Measurements from ENCODE around the gene TSC1. TPM values are rescaled to one million over a fixed set of nuclear protein-coding genes. Genes with fewer than 3 reads are reported as not detected.

Gene TSC1
- total RNA-seq, 2 experiments from 2014 or later, result 50.0 to 51.9 TPM

- Histone ChIP-seq H3K36me3 (ENCODE audit: insufficient read depth, low read length) (peaks cover 62% of the 10 kb centered on the region), H3K4me1 (ENCODE audit: insufficient read depth, low read length) (no peaks in the 10 kb centered on the region), H3K9me3 (ENCODE audit: control insufficient read depth in 1 of 2, insufficient read depth in 1 of 2, low read length in 2 of 2) (no peaks in the 10 kb centered on the region), H3K27ac (ENCODE audit: low read depth in 1 of 2, low read length in 2 of 2) (no peak overlapping the region), H3K27me3 (ENCODE audit: control insufficient read depth in 1 of 2, insufficient read depth in 2 of 2, low read length in 2 of 2) (no peaks in the 10 kb centered on the region), H3K4me3 (ENCODE audit: low read length) (no peak overlapping the region)
- ChIA-PET POLR2A (no interaction called here), CTCF (no interaction called here)
- TF ChIP-seq, protein P1, sequence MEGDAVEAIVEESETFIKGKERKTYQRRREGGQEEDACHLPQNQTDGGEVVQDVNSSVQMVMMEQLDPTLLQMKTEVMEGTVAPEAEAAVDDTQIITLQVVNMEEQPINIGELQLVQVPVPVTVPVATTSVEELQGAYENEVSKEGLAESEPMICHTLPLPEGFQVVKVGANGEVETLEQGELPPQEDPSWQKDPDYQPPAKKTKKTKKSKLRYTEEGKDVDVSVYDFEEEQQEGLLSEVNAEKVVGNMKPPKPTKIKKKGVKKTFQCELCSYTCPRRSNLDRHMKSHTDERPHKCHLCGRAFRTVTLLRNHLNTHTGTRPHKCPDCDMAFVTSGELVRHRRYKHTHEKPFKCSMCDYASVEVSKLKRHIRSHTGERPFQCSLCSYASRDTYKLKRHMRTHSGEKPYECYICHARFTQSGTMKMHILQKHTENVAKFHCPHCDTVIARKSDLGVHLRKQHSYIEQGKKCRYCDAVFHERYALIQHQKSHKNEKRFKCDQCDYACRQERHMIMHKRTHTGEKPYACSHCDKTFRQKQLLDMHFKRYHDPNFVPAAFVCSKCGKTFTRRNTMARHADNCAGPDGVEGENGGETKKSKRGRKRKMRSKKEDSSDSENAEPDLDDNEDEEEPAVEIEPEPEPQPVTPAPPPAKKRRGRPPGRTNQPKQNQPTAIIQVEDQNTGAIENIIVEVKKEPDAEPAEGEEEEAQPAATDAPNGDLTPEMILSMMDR (IDR thresholded peaks at IDR 0.05), result no peak
- intact Hi-C loops (cut with DNase I, micrococcal nuclease), result no loop called here
- ATAC-seq (ENCODE audit: poor library complexity), result no peak
- Mint-ChIP-seq H3K27ac (no peak overlapping the region), H3K27me3 (no peaks in the 10 kb centered on the region), H3K4me1 (ENCODE audit: low read depth) (peaks cover 5% of the 10 kb centered on the region), H3K36me3 (ENCODE audit: low read depth) (peaks cover 87% of the 10 kb centered on the region), H3K9me3 (no peaks in the 10 kb centered on the region), H3K4me3 (no peak overlapping the region)
- no peak for DNase-seq
Measured at GRCh38 chr9:132898051-132898450, 46.4 kb downstream of the TSC1 start.

DNA sequence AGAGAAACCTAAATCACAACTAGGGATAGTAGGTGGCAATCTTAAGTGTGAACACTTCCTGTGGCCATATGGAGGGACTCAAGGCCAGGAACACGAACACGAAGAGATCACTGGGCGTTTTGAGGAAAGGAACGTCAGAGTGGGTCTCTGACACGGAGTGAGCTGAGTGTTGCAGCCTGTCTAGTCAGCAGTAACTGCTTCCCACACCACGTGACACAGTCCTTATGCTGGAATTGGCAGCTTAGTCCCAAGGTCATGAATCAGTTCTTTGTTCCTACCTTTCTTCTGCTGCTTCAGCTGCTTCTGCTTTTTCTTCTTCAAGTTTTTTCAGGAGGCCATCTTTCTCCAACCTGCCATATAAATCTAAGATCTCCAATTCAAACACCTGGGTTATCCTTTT, 47.5 kb downstream of the TSC1 start:
- Mint-ChIP-seq H3K36me3 (ENCODE audit: low read depth) (peaks cover 83% of the 10 kb centered on the region), H3K27ac (no peak overlapping the region), H3K27me3 (no peaks in the 10 kb centered on the region), H3K4me3 (no peak overlapping the region), H3K9me3 (no peaks in the 10 kb centered on the region), H3K4me1 (ENCODE audit: low read depth) (peaks cover 3% of the 10 kb centered on the region)
- H3K4me3 ChIP-seq (ENCODE audit: low read length), result no peak overlapping the region
- H3K9me3 ChIP-seq (ENCODE audit: control insufficient read depth in 1 of 2, insufficient read depth in 1 of 2, low read length in 2 of 2), result no peaks in the 10 kb centered on the region
- intact Hi-C loops (cut with DNase I, micrococcal nuclease), result no loop called here
- ChIA-PET POLR2A (no interaction called here), CTCF (interaction anchor here (0.6 kb wide), 1 partner anchor 12 kb away, joined by 3 read pairs; no protein-coding TSS in a partner anchor)
- no peak overlapping the region for H3K27ac ChIP-seq (ENCODE audit: low read depth in 1 of 2, low read length in 2 of 2)
- peaks cover 61% of the 10 kb centered on the region for H3K36me3 ChIP-seq (ENCODE audit: insufficient read depth, low read length)
- no peaks in the 10 kb centered on the region for H3K4me1 ChIP-seq (ENCODE audit: insufficient read depth, low read length)
- H3K27me3 ChIP-seq (ENCODE audit: control insufficient read depth in 1 of 2, insufficient read depth in 2 of 2, low read length in 2 of 2), result no peaks in the 10 kb centered on the region
- DNase-seq (no peak), ATAC-seq (ENCODE audit: poor library complexity) (no peak)
- TF ChIP-seq, protein P1 (IDR thresholded peaks at IDR 0.05), result no peak

- Histone ChIP-seq H3K27me3 (ENCODE audit: control insufficient read depth in 1 of 2, insufficient read depth in 2 of 2, low read length in 2 of 2) (no peaks in the 10 kb centered on the region), H3K4me3 (ENCODE audit: low read length) (no peak overlapping the region), H3K27ac (ENCODE audit: low read depth in 1 of 2, low read length in 2 of 2) (no peak overlapping the region), H3K36me3 (ENCODE audit: insufficient read depth, low read length) (peaks cover 58% of the 10 kb centered on the region), H3K4me1 (ENCODE audit: insufficient read depth, low read length) (no peaks in the 10 kb centered on the region), H3K9me3 (ENCODE audit: control insufficient read depth in 1 of 2, insufficient read depth in 1 of 2, low read length in 2 of 2) (no peaks in the 10 kb centered on the region)
- Mint-ChIP-seq H3K27ac (no peak overlapping the region), H3K9me3 (no peaks in the 10 kb centered on the region), H3K4me3 (no peak overlapping the region), H3K4me1 (ENCODE audit: low read depth) (no peaks in the 10 kb centered on the region), H3K27me3 (no peaks in the 10 kb centered on the region), H3K36me3 (ENCODE audit: low read depth) (peaks cover 76% of the 10 kb centered on the region)
- CTCF ChIA-PET, result no interaction called here
- TF ChIP-seq, protein P1 (IDR thresholded peaks at IDR 0.05), result no peak
- DNase-seq (no peak), ATAC-seq (ENCODE audit: poor library complexity) (no peak)
- POLR2A ChIA-PET, result no interaction called here
- intact Hi-C loops (cut with DNase I, micrococcal nuclease), result no loop called here
Measured at GRCh38 chr9:132896264-132896663, 48.2 kb downstream of the TSC1 start.

Measured in CD4-positive, alpha-beta T cell (primary cell).